GM12878 (cell line): ENCODE measurements around the gene YTHDF1. TPM values are rescaled to one million over a fixed set of nuclear protein-coding genes. Genes with fewer than 3 reads are reported as not detected.

ENCODE experiments used
- ATAC-seq: fragments of 200-7000 bp; cut with Tn5 transposase; 3 replicates; pipeline ENCODE4 v1.9.1; 2020; ENCODE audit warnings: mild to moderate bottlenecking, moderate library complexity
- BruUV-seq: library from RNA; stranded (reverse); fragments of 400-500 nt; replicated peaks from 2 replicates; lab custom pipeline; 2021; lab: Mats Ljungman, UMichigan
- CTCF ChIA-PET: fragments of 300-600 bp; sonication (Branson Sonifier 250); formaldehyde crosslinking; extraction: SDS; loops from one replicate; lab custom pipeline; 2021; ENCODE audit warnings: inconsistent platforms; lab: Yijun Ruan, JAX
- POLR2A ChIA-PET: fragments of 350-600 bp; formaldehyde crosslinking; extraction: SDS; loops from one replicate; lab custom pipeline; 2021; ENCODE audit warnings: inconsistent platforms; lab: Charles Lee
- RAD21 ChIA-PET: fragments of 300-600 bp; sonication (Branson Sonifier 250); formaldehyde crosslinking; loops from one replicate; lab custom pipeline; 2023; ENCODE audit warnings: antibody characterized with exemption; ENCODE audit not compliant: unreplicated experiment; lab: Charles Lee
- SMC1A ChIA-PET: fragments of 300-600 bp; sonication (Branson Sonifier 250); formaldehyde crosslinking; loops from one replicate; lab custom pipeline; 2023; ENCODE audit not compliant: unreplicated experiment, uncharacterized antibody; lab: Charles Lee
- DNase-seq: peaks from one replicate; pipeline ENCODE4 v3.0.0-alpha.2; 2011; ENCODE audit warnings: low read depth, low spot score
- FAIRE-seq: peaks from 3 replicates; lab custom pipeline; 2011; peaks lifted over from hg19 to GRCh38; lab: Jason Lieb, UNC
- H2AFZ ChIP-seq: 2 replicates; pipeline ENCODE4 v1.6.0; 2011; ENCODE audit warnings: low read depth, low read length, control low read depth; ENCODE audit not compliant: control insufficient read depth
- H3K27ac ChIP-seq: 2 replicates; pipeline ENCODE4 v1.5.1; 2011; ENCODE audit warnings: control low read depth; ENCODE audit not compliant: control insufficient read depth, insufficient read depth
- H3K27me3 ChIP-seq, 2 experiments: replicated peaks in 1 of 2; 2 replicates each; pipeline versions ENCODE4 v1.6.0 to v1.6.1; 2011; ENCODE audit warnings: low read length in 1 of 2; ENCODE audit not compliant: control insufficient read depth in 2 of 2, insufficient read depth in 2 of 2
- H3K36me3 ChIP-seq, 2 experiments: 2 replicates each; pipeline ENCODE4 v1.5.1; 2011; ENCODE audit warnings: low read length in 1 of 2; ENCODE audit not compliant: control insufficient read depth in 2 of 2, insufficient read depth in 2 of 2
- H3K4me1 ChIP-seq: 2 replicates; pipeline ENCODE4 v1.6.1; 2011; ENCODE audit warnings: mild to moderate bottlenecking, low read length, moderate library complexity, mixed read lengths; ENCODE audit not compliant: control insufficient read depth, insufficient read depth
- H3K4me2 ChIP-seq: 2 replicates; pipeline ENCODE4 v1.6.0; 2011; ENCODE audit warnings: control low read depth; ENCODE audit not compliant: control insufficient read depth, insufficient read depth
- H3K4me3 ChIP-seq: fragments of 200-600 bp; sonication (generic); 2 replicates; pipeline ENCODE4 v1.5.1; 2016
- H3K79me2 ChIP-seq: 2 replicates; pipeline ENCODE4 v1.6.0; 2011; ENCODE audit warnings: low read length; ENCODE audit not compliant: control insufficient read depth, insufficient read depth
- H3K9ac ChIP-seq: 2 replicates; pipeline ENCODE4 v1.8.0; 2011; ENCODE audit warnings: low read length, control low read depth, mixed read lengths; ENCODE audit not compliant: control insufficient read depth, insufficient read depth
- H3K9me3 ChIP-seq: replicated peaks from 3 replicates; pipeline ENCODE4 v1.5.1; 2011; ENCODE audit warnings: mild to moderate bottlenecking, low read length; ENCODE audit not compliant: control insufficient read depth, insufficient read depth
- H4K20me1 ChIP-seq: 2 replicates; pipeline ENCODE4 v1.6.0; 2011; ENCODE audit not compliant: control insufficient read depth, insufficient read depth
- DPF2 ChIP-seq: fragments of 450-650 bp; IDR thresholded peaks from 2 replicates; pipeline ENCODE4 v1.6.1; 2017; ENCODE audit warnings: mild to moderate bottlenecking
- HCFC1 ChIP-seq: fragments of 150-350 bp; IDR thresholded peaks from 2 replicates; pipeline ENCODE4 v1.6.1; 2014; ENCODE audit warnings: low read length
- HDAC6 ChIP-seq: fragments of 200-600 bp; sonication (generic); IDR thresholded peaks from one replicate; pipeline ENCODE4 v1.8.0; 2017; ENCODE audit warnings: antibody characterized with exemption; ENCODE audit not compliant: unreplicated experiment
- HDGF ChIP-seq: fragments of 450-650 bp; IDR thresholded peaks from 2 replicates; pipeline ENCODE4 v1.6.1; 2016; ENCODE audit warnings: antibody characterized with exemption
- SMAD5 ChIP-seq: IDR thresholded peaks from 2 replicates; pipeline ENCODE4 v1.6.1; 2016; ENCODE audit warnings: antibody characterized with exemption, low read depth
- WGBS: methylation state at CpG from one replicate; pipeline ENCODE4 v1.1.6; 2016; ENCODE audit warnings: low lambda C conversion rate; ENCODE audit not compliant: insufficient replicate concordance, insufficient coverage; ENCODE audit errors: missing lambda C conversion rate; 5-methylcytosine and 5-hydroxymethylcytosine counted together
- in situ Hi-C: fragments of 300-500 bp; cut with MboI; formaldehyde crosslinking; loops from 9 replicates; pipeline ENCODE4 v1.14.3; 2018; ENCODE audit warnings: mixed read lengths
- intact Hi-C: fragments of 100-400 bp; cut with micrococcal nuclease; formaldehyde crosslinking; loops from one replicate; pipeline ENCODE4 v1.14.2; 2022; ENCODE audit not compliant: unreplicated experiment
- polyA plus RNA-seq, 11 experiments: library from polyadenylated mRNA; depleted of rRNA in 4 of 11; unstranded in 6 of 11; stranded (reverse) in 5 of 11; fragments of >200 nt; fragmentation: Nextera tagmentation in 4 of 11; fragmentation: Illumina TruSeq in 1 of 11; extraction: Ambion mirVana in 4 of 11; extraction: Trizol in 1 of 11; gene quantifications; 1 replicate in 1 of 11; 2 replicates in 10 of 11; pipeline versions ENCODE4 v1.2.1 to v1.2.3, GENCODE V29; 2011 to 2016; ENCODE audit warnings: inconsistent platforms in 2 of 11, missing spikeins in 2 of 11, low read depth in 1 of 11
- total RNA-seq, 4 experiments: library from RNA; depleted of rRNA in 3 of 4; stranded (reverse); fragments of >200 nt in 3 of 4; fragmentation: Illumina TruSeq in 1 of 4; extraction: Trizol in 1 of 4; gene quantifications; 2 replicates each; pipeline versions ENCODE4 v1.2.1 to v1.2.3, GENCODE V29; 2013 to 2021
- TF ChIP-seq, protein P1 (sequence below): IDR thresholded peaks from 2 replicates; pipeline ENCODE4 v1.6.1; 2012; ENCODE audit warnings: mild to moderate bottlenecking, low read depth, low read length
- TF ChIP-seq, protein P2 (sequence below): fragments of 450-650 bp; formaldehyde crosslinking; IDR thresholded peaks from 2 replicates; pipeline ENCODE4 v1.4.0; 2020; ENCODE audit warnings: mild to moderate bottlenecking, moderate library complexity

Gene YTHDF1
- total and polyA plus RNA-seq, 10 of the 15 experiments (the other 5 are each of a cell fraction or from before 2014, with no cell fraction given) = 4.6 to 37.8 (median 20.5) TPM

DNA sequence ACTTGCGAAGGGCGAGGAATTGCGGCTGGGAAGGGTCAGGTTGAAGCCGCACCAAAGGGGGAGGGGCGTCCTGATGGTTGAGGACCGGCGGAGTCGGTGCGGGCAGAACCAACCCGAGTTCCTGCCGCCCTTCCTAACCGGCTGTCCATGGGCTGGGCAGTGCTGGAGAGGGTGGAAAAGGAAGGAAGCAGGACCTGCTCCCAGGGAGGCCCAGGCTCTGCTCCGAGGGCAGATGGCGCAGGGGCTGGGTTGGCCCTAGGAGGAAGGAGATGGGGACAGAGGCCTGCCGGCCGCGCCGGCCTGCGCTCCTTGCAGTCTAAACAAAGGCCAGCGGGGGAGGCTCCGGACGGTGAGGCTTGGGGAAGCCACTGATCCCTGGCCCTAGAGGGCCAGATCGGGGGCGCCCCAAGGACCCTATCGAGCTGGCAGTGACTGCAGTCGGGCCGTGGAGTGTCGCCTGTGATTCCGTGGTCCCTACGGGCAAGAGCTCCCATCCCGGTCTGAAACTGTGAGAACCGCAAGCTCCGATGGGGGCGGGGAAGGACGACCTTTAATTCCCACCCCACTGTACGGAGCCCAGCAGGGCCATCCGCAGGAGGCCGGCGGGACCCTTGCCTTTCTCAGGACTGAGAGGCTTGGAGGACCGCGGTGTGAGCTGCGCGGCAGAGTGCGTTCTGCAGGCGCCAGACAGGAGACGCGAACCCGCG is 39.4 kb downstream of the YTHDF1 start:
- no peaks in the 10 kb centered on the region for H3K79me2 ChIP-seq
- CTCF ChIA-PET = no interaction called here
- no peaks in the 10 kb centered on the region for H3K36me3 ChIP-seq
- H3K4me3 ChIP-seq = no peak overlapping the region
- no peak overlapping the region for H3K27ac ChIP-seq
- H4K20me1 ChIP-seq = no peaks in the 10 kb centered on the region
- no peak overlapping the region for H2AFZ ChIP-seq
- H3K27me3 ChIP-seq = peaks cover 19 to 21% of the 10 kb centered on the region in 2 experiments
- H3K9me3 ChIP-seq = no peaks in the 10 kb centered on the region
- no peaks in the 10 kb centered on the region for H3K4me1 ChIP-seq
- POLR2A ChIA-PET = no interaction called here
- H3K9ac ChIP-seq = no peak overlapping the region
- whole genome bisulfite sequencing = 30% methylated on average over 49 of the region's 49 CpGs
- FAIRE-seq (no peak), ATAC-seq (no peak), DNase-seq (no peak)
- no peak for TF ChIP-seq HDGF
- BruUV-seq = no TSS peak
- intact Hi-C loops = loop anchor here (2.0 kb wide), 1 partner anchor 204 kb away; no protein-coding TSS in a partner anchor
- SMC1A ChIA-PET = interaction anchor here (0.5 kb wide), 1 partner anchor 134 kb away, joined by 3 read pairs; no protein-coding TSS in a partner anchor
- no peak overlapping the region for H3K4me2 ChIP-seq
- RAD21 ChIA-PET = no interaction called here
- in situ Hi-C loops = no loop called here

DNA sequence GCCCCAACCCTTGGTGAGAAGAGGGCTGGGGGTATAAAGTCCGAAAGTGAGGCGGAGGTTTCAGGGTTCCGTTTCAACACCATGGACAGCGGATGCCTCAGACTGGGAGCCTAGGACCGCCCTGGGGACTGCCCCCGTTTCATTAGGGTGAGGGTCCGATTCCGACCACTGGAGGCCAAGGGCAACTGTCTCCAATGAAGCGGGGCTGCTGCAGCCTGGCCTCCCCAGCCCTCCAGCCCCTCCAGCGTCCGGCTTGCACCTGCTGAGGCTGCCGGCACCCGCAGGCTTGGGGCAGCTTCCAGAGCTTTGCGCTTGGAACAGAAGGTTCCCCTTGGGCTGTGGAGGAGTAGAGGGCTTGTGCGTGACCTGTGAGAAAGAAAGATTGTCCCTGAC is 39.9 kb downstream of the YTHDF1 start:
- no peak overlapping the region for H3K4me3 ChIP-seq
- WGBS = 15% methylated on average over 15 of the region's 15 CpGs
- in situ Hi-C loops = no loop called here
- no peak overlapping the region for H3K4me2 ChIP-seq
- intact Hi-C loops = loop anchor here (2.0 kb wide), 1 partner anchor 203 kb away; no protein-coding TSS in a partner anchor
- no peaks in the 10 kb centered on the region for H3K4me1 ChIP-seq
- no peaks in the 10 kb centered on the region for H3K9me3 ChIP-seq
- BruUV-seq = no TSS peak
- no peak overlapping the region for H3K27ac ChIP-seq
- H3K36me3 ChIP-seq = no peaks in the 10 kb centered on the region
- no peak overlapping the region for H3K9ac ChIP-seq
- ChIA-PET SMC1A (interaction anchor here (0.5 kb wide), 1 partner anchor 134 kb away, joined by 3 read pairs; no protein-coding TSS in a partner anchor), RAD21 (no interaction called here), POLR2A (no interaction called here), CTCF (no interaction called here)
- ATAC-seq = no peak
- FAIRE-seq = no peak
- H4K20me1 ChIP-seq = no peaks in the 10 kb centered on the region
- no peaks in the 10 kb centered on the region for H3K79me2 ChIP-seq
- H3K27me3 ChIP-seq = peaks cover 19 to 21% of the 10 kb centered on the region in 2 experiments
- no peak for DNase-seq
- H2AFZ ChIP-seq = no peak overlapping the region
- TF ChIP-seq, protein P1, sequence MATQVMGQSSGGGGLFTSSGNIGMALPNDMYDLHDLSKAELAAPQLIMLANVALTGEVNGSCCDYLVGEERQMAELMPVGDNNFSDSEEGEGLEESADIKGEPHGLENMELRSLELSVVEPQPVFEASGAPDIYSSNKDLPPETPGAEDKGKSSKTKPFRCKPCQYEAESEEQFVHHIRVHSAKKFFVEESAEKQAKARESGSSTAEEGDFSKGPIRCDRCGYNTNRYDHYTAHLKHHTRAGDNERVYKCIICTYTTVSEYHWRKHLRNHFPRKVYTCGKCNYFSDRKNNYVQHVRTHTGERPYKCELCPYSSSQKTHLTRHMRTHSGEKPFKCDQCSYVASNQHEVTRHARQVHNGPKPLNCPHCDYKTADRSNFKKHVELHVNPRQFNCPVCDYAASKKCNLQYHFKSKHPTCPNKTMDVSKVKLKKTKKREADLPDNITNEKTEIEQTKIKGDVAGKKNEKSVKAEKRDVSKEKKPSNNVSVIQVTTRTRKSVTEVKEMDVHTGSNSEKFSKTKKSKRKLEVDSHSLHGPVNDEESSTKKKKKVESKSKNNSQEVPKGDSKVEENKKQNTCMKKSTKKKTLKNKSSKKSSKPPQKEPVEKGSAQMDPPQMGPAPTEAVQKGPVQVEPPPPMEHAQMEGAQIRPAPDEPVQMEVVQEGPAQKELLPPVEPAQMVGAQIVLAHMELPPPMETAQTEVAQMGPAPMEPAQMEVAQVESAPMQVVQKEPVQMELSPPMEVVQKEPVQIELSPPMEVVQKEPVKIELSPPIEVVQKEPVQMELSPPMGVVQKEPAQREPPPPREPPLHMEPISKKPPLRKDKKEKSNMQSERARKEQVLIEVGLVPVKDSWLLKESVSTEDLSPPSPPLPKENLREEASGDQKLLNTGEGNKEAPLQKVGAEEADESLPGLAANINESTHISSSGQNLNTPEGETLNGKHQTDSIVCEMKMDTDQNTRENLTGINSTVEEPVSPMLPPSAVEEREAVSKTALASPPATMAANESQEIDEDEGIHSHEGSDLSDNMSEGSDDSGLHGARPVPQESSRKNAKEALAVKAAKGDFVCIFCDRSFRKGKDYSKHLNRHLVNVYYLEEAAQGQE = peak; percentile 86
- TF ChIP-seq, protein P2, sequence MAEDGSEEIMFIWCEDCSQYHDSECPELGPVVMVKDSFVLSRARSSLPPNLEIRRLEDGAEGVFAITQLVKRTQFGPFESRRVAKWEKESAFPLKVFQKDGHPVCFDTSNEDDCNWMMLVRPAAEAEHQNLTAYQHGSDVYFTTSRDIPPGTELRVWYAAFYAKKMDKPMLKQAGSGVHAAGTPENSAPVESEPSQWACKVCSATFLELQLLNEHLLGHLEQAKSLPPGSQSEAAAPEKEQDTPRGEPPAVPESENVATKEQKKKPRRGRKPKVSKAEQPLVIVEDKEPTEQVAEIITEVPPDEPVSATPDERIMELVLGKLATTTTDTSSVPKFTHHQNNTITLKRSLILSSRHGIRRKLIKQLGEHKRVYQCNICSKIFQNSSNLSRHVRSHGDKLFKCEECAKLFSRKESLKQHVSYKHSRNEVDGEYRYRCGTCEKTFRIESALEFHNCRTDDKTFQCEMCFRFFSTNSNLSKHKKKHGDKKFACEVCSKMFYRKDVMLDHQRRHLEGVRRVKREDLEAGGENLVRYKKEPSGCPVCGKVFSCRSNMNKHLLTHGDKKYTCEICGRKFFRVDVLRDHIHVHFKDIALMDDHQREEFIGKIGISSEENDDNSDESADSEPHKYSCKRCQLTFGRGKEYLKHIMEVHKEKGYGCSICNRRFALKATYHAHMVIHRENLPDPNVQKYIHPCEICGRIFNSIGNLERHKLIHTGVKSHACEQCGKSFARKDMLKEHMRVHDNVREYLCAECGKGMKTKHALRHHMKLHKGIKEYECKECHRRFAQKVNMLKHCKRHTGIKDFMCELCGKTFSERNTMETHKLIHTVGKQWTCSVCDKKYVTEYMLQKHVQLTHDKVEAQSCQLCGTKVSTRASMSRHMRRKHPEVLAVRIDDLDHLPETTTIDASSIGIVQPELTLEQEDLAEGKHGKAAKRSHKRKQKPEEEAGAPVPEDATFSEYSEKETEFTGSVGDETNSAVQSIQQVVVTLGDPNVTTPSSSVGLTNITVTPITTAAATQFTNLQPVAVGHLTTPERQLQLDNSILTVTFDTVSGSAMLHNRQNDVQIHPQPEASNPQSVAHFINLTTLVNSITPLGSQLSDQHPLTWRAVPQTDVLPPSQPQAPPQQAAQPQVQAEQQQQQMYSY (CRISPR knock-in tag) = no peak
- TF ChIP-seq HDAC6 (peak; percentile 56), HCFC1 (no peak), DPF2 (no peak), SMAD5 (no peak)
